Measurements from ENCODE around the gene RAB11FIP5. TPM values are rescaled to one million over a fixed set of nuclear protein-coding genes. Genes with fewer than 3 reads are reported as not detected.

Gene RAB11FIP5
- total RNA-seq, 1 experiment from 2014 or later = 20.8 TPM

GRCh38 chr2:73141896-73142295 is 29.1 kb upstream of the RAB11FIP5 start:
- no peak overlapping the region for H3K9ac ChIP-seq (ENCODE audit: low read length)
- POLR2A ChIA-PET = no interaction called here
- no peaks in the 10 kb centered on the region for H3K36me3 ChIP-seq (ENCODE audit: control insufficient read depth in 1 of 2, insufficient read depth in 2 of 2, low read length in 2 of 2)
- H3K4me3 ChIP-seq (replicated peaks in 1 of 2; ENCODE audit: low read depth in 1 of 2, low read length in 2 of 2) = no peak overlapping the region
- intact Hi-C loops (cut with micrococcal nuclease) = no loop called here
- H4K20me1 ChIP-seq (ENCODE audit: insufficient read depth) = no peaks in the 10 kb centered on the region
- no peaks in the 10 kb centered on the region for H3K27me3 ChIP-seq (ENCODE audit: insufficient read depth, low read length)
- RAD21 ChIA-PET (ENCODE audit: low non-redundant PET in 1 of 2, low total read pairs in 2 of 2, uncharacterized antibody in 2 of 2, unreplicated experiment in 2 of 2) = no interaction called here
- ATAC-seq (no peak), DNase-seq (ENCODE audit: low read depth, low spot score) (no peak)
- no peak for TF ChIP-seq POLR2AphosphoS5 (IDR thresholded peaks at IDR 0.05; ENCODE audit: low read depth, low read length)
- TF ChIP-seq EZH2phosphoT487 (IDR thresholded peaks at IDR 0.05; ENCODE audit: borderline replicate concordance) = no peak
- no peak for TF ChIP-seq SIN3A (IDR thresholded peaks at IDR 0.05; ENCODE audit: low read depth)
- no peak for TF ChIP-seq ELF1 (IDR thresholded peaks at IDR 0.05; ENCODE audit: borderline replicate concordance, low read depth)
- TF ChIP-seq YY1 (IDR thresholded peaks at IDR 0.05; ENCODE audit: extremely low read depth, insufficient replicate concordance, low read depth, low read length) = no peak
- no peak for TF ChIP-seq SP1 (IDR thresholded peaks at IDR 0.05; ENCODE audit: low read depth)
- no peak for TF ChIP-seq ATF3 (IDR thresholded peaks at IDR 0.05)
- no peak for TF ChIP-seq CTCF (IDR thresholded peaks at IDR 0.05 in 2 of 3, conservative IDR thresholded peaks at IDR 0.05 in 1 of 3; ENCODE audit: borderline replicate concordance in 1 of 3, insufficient read depth in 1 of 3, low read depth in 2 of 3, low read length in 2 of 3)
- no peak for TF ChIP-seq TCF7L2 (IDR thresholded peaks at IDR 0.05; ENCODE audit: borderline replicate concordance, extremely low read depth, insufficient read depth, insufficient read length)
- no peak for TF ChIP-seq ZFX (IDR thresholded peaks at IDR 0.05)
- no peak for TF ChIP-seq CEBPB (IDR thresholded peaks at IDR 0.05; ENCODE audit: low read depth)
- TF ChIP-seq ZBTB33 (IDR thresholded peaks at IDR 0.05; ENCODE audit: extremely low read depth, insufficient replicate concordance, low read length) = no peak
- no peak for TF ChIP-seq JUND (IDR thresholded peaks at IDR 0.05)
- TF ChIP-seq POLR2A (IDR thresholded peaks at IDR 0.05; ENCODE audit: borderline replicate concordance, extremely low read depth, insufficient read depth, insufficient read length) = no peak
- no peaks in the 10 kb centered on the region for H3K4me1 ChIP-seq (ENCODE audit: control insufficient read depth in 1 of 2, insufficient read depth in 2 of 2, low read length in 2 of 2)
- H3K27ac ChIP-seq (ENCODE audit: low read depth, low read length) = no peak overlapping the region
- no TSS peak for BruUV-seq (replicated peaks)
- no peaks in the 10 kb centered on the region for H3K9me3 ChIP-seq (ENCODE audit: control insufficient read depth in 1 of 2, insufficient read depth in 1 of 2, low read depth in 1 of 2, low read length in 2 of 2)
- CTCF ChIA-PET = no interaction called here
- no peak overlapping the region for H3K4me2 ChIP-seq (ENCODE audit: low read length)
- no peaks in the 10 kb centered on the region for H3K79me2 ChIP-seq (ENCODE audit: insufficient read depth, low read length)
- no peak overlapping the region for H2AFZ ChIP-seq (ENCODE audit: low read depth, low read length, poor library complexity, severe bottlenecking)
- H3K9me2 ChIP-seq (ENCODE audit: insufficient read depth) = no peaks in the 10 kb centered on the region

Data from HCT116 (cell line).